DND-41 (cell line): ENCODE results near the gene GPC4.

Source experiments
- EZH2 ChIP-seq: IDR thresholded peaks from 3 replicates; pipeline ENCODE4 v1.6.1; 2012; ENCODE audit warnings: borderline replicate concordance, low read depth, mild to moderate bottlenecking, moderate library complexity, low read length, inconsistent platforms; ENCODE audit not compliant: severe bottlenecking
- TF ChIP-seq, protein P1 (sequence below): IDR thresholded peaks from 2 replicates; pipeline ENCODE4 v1.5.1; 2012; ENCODE audit warnings: borderline replicate concordance, low read length, moderate library complexity, mild to moderate bottlenecking; ENCODE audit not compliant: poor library complexity, severe bottlenecking; ENCODE audit errors: extremely low read depth

DNA sequence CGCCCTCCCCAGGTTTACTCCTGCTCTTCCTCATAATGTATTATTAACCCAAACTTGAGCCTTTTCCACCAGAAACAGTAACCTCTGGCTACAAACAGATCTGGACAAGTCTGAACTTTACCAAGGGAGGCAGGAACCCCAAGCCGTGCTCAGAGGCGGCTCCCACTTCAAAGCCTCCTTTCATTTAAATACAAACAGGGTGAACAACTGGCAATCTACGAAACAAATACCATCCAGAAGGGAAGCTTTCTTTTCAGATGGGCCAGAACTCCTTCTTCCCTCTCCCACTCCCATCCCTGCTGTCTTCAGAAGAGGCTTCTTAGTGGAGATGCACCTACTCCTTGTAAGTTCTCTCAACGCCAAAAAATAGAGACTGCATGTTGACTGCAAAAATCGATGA, 2.1 kb upstream of the GPC4 start:
- TF ChIP-seq EZH2, result no peak
- TF ChIP-seq, protein P1, sequence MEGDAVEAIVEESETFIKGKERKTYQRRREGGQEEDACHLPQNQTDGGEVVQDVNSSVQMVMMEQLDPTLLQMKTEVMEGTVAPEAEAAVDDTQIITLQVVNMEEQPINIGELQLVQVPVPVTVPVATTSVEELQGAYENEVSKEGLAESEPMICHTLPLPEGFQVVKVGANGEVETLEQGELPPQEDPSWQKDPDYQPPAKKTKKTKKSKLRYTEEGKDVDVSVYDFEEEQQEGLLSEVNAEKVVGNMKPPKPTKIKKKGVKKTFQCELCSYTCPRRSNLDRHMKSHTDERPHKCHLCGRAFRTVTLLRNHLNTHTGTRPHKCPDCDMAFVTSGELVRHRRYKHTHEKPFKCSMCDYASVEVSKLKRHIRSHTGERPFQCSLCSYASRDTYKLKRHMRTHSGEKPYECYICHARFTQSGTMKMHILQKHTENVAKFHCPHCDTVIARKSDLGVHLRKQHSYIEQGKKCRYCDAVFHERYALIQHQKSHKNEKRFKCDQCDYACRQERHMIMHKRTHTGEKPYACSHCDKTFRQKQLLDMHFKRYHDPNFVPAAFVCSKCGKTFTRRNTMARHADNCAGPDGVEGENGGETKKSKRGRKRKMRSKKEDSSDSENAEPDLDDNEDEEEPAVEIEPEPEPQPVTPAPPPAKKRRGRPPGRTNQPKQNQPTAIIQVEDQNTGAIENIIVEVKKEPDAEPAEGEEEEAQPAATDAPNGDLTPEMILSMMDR, result no peak
